GM23338 (cell line): ENCODE measurements around the gene XXYLT1. TPM values are rescaled to one million over a fixed set of nuclear protein-coding genes. Genes with fewer than 3 reads are reported as not detected.

Source experiments
- ATAC-seq: fragments of 200-7000 bp; cut with Tn5 transposase; 3 replicates; pipeline ENCODE4 v1.9.1; 2020
- DNase-seq: peaks from one replicate; pipeline ENCODE4 v3.0.0-alpha.2; 2015; ENCODE audit warnings: low spot score
- H2AFZ ChIP-seq: fragments of 200-600 bp; sonication (generic); 2 replicates; pipeline ENCODE4 v1.8.0; 2016; ENCODE audit warnings: antibody characterized with exemption, mild to moderate bottlenecking, moderate library complexity
- H3F3A ChIP-seq: fragments of 200-600 bp; sonication (generic); replicated peaks from 2 replicates; pipeline ENCODE4 v1.8.0; 2017; ENCODE audit warnings: antibody characterized with exemption, mixed run types, low read depth
- H3K27ac ChIP-seq: fragments of 200-600 bp; sonication (generic); 2 replicates; pipeline ENCODE4 v1.6.1; 2016; ENCODE audit warnings: low read depth
- H3K27me3 ChIP-seq: fragments of 200-600 bp; sonication (generic); 2 replicates; pipeline ENCODE4 v1.8.0; 2016; ENCODE audit warnings: mild to moderate bottlenecking, mixed run types, moderate library complexity; ENCODE audit not compliant: insufficient read depth
- H3K36me3 ChIP-seq: fragments of 200-600 bp; sonication (generic); 2 replicates; pipeline ENCODE4 v1.8.0; 2016; ENCODE audit warnings: mild to moderate bottlenecking; ENCODE audit not compliant: insufficient read depth
- H3K4me1 ChIP-seq: fragments of 200-600 bp; sonication (generic); 2 replicates; pipeline ENCODE4 v1.8.0; 2016; ENCODE audit warnings: mild to moderate bottlenecking, moderate library complexity; ENCODE audit not compliant: insufficient read depth
- H3K4me2 ChIP-seq: fragments of 200-600 bp; sonication (generic); 2 replicates; pipeline ENCODE4 v1.7.1; 2017; ENCODE audit warnings: mixed run types
- H3K4me3 ChIP-seq: fragments of 200-600 bp; sonication (generic); 2 replicates; pipeline ENCODE4 v1.6.1; 2016; ENCODE audit warnings: mixed run types
- H3K79me2 ChIP-seq: fragments of 200-600 bp; sonication (generic); replicated peaks from 2 replicates; pipeline ENCODE4 v1.8.0; 2017; ENCODE audit warnings: mild to moderate bottlenecking; ENCODE audit not compliant: insufficient read depth
- H3K9me2 ChIP-seq: fragments of 200-600 bp; sonication (generic); 2 replicates; pipeline ENCODE4 v1.8.0; 2017; ENCODE audit not compliant: insufficient read depth
- H4K20me1 ChIP-seq: fragments of 200-600 bp; sonication (generic); replicated peaks from 2 replicates; pipeline ENCODE4 v1.8.0; 2017; ENCODE audit warnings: mild to moderate bottlenecking; ENCODE audit not compliant: insufficient read depth
- H3K27ac Mint-ChIP-seq: 2 replicates; pipeline ENCODE4 v1.8.0; 2020; ENCODE audit warnings: inconsistent platforms, mild to moderate bottlenecking, moderate library complexity, mixed read lengths
- H3K27me3 Mint-ChIP-seq: 3 replicates; pipeline ENCODE4 v1.8.0; 2022; ENCODE audit warnings: low read depth, mild to moderate bottlenecking, moderate library complexity, mixed read lengths, inconsistent platforms; ENCODE audit not compliant: insufficient read depth, poor library complexity
- H3K36me3 Mint-ChIP-seq: 3 replicates; pipeline ENCODE4 v1.8.0; 2021; ENCODE audit warnings: low read depth, mild to moderate bottlenecking, inconsistent platforms, moderate library complexity, mixed read lengths
- H3K4me1 Mint-ChIP-seq: 3 replicates; pipeline ENCODE4 v1.8.0; 2020; ENCODE audit warnings: mild to moderate bottlenecking, inconsistent platforms, mixed read lengths
- H3K4me3 Mint-ChIP-seq: 3 replicates; pipeline ENCODE4 v1.8.0; 2021; ENCODE audit warnings: moderate library complexity, mild to moderate bottlenecking, inconsistent platforms, mixed read lengths
- H3K9me3 Mint-ChIP-seq: 3 replicates; pipeline ENCODE4 v1.8.0; 2020; ENCODE audit warnings: moderate library complexity, mild to moderate bottlenecking, inconsistent platforms, mixed read lengths
- CREB1 ChIP-seq: fragments of 250-450 bp; sonication (Bioruptor Pico); IDR thresholded peaks from 2 replicates; pipeline ENCODE4 v1.5.0; 2020; ENCODE audit warnings: low read depth, mild to moderate bottlenecking, moderate library complexity
- EZH2 ChIP-seq: fragments of 200-600 bp; sonication (generic); IDR thresholded peaks from one replicate; pipeline ENCODE4 v1.8.0; 2017; ENCODE audit warnings: antibody characterized with exemption, mild to moderate bottlenecking, low read depth; ENCODE audit not compliant: unreplicated experiment
- EZH2phosphoT487 ChIP-seq: fragments of 200-600 bp; sonication (generic); IDR thresholded peaks from one replicate; pipeline ENCODE4 v1.8.1; 2018; ENCODE audit warnings: antibody characterized with exemption; ENCODE audit not compliant: unreplicated experiment
- NANOG ChIP-seq: IDR thresholded peaks from 2 replicates; pipeline ENCODE4 v1.6.1; 2016; ENCODE audit warnings: antibody characterized with exemption, borderline replicate concordance
- polyA plus RNA-seq: library from polyadenylated mRNA; unstranded; fragments of >200 nt; fragmentation: Nextera tagmentation; extraction: Ambion mirVana; gene quantifications from 2 replicates; pipeline ENCODE4 v1.2.1, GENCODE V29; 2016
- total RNA-seq: library from RNA; depleted of rRNA; stranded (reverse); fragments of >200 nt; shearing (Covaris generic); gene quantifications from 2 replicates; pipeline ENCODE4 v1.2.3, GENCODE V29; 2014
- TF ChIP-seq, protein P1 (sequence below), 2 experiments: fragments of 200-600 bp in 1 of 2; sonication (generic) in 1 of 2; conservative IDR thresholded peaks; 2 replicates each; pipeline versions ENCODE4 v1.5.1 to v1.6.1; 2016 to 2017; ENCODE audit warnings: antibody characterized with exemption in 2 of 2, low read depth in 2 of 2, mild to moderate bottlenecking in 2 of 2, moderate library complexity in 1 of 2
- TF ChIP-seq, protein P2 (sequence below): IDR thresholded peaks from one replicate; pipeline ENCODE4 v1.6.1; 2018; ENCODE audit warnings: antibody characterized with exemption; ENCODE audit not compliant: unreplicated experiment
- TF ChIP-seq, protein P3 (sequence below): fragments of 250-450 bp; sonication (Bioruptor Pico); IDR thresholded peaks from 2 replicates; pipeline ENCODE4 v1.5.0; 2020; ENCODE audit warnings: mild to moderate bottlenecking, moderate library complexity
- TF ChIP-seq, protein P4 (sequence below): IDR thresholded peaks from 2 replicates; pipeline ENCODE4 v1.6.1; 2016; ENCODE audit warnings: antibody characterized with exemption

XXYLT1 gene
- total and polyA plus RNA-seq, 2 experiments from 2014 or later, result 13.5 to 34.8 TPM

DNA sequence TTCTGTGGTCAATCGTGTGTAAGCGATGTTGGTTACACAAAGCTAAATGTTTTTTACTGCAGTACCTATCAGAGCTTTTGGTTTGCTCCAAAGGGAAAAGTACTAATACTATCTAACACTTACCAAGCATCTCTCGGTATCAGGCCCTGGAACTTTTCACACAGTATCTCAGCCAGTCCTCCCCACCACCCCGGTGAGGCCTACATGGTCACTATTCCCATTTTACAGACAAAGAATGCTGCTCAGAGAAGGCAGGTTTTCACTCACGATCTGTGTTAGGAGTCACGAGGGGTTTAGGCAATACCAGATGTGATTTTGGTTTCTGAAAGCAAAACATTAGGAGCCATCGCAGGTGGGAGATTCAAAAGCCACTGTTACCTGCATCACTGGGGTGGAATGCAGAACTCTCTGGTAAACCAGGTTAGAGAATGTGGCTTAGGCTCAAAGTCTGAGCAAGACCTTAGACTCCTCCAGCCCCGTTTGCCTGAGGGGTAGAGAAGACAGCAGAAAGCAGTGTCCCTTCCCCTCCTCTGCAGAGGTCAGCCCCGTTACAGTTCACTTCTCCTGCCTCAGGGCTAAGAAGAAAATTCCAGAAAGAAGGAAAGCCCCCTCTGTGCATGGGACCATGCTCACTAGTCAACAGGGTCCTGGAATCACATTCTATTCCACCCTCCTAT is 57.2 kb downstream of the XXYLT1 start (continued):
- TF ChIP-seq CREB1, result no peak
- TF ChIP-seq, protein P1, sequence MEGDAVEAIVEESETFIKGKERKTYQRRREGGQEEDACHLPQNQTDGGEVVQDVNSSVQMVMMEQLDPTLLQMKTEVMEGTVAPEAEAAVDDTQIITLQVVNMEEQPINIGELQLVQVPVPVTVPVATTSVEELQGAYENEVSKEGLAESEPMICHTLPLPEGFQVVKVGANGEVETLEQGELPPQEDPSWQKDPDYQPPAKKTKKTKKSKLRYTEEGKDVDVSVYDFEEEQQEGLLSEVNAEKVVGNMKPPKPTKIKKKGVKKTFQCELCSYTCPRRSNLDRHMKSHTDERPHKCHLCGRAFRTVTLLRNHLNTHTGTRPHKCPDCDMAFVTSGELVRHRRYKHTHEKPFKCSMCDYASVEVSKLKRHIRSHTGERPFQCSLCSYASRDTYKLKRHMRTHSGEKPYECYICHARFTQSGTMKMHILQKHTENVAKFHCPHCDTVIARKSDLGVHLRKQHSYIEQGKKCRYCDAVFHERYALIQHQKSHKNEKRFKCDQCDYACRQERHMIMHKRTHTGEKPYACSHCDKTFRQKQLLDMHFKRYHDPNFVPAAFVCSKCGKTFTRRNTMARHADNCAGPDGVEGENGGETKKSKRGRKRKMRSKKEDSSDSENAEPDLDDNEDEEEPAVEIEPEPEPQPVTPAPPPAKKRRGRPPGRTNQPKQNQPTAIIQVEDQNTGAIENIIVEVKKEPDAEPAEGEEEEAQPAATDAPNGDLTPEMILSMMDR (conservative IDR thresholded peaks at IDR 0.05; ENCODE audit: low read depth in 2 of 2), result no peak
- no peak for TF ChIP-seq EZH2phosphoT487

DNA sequence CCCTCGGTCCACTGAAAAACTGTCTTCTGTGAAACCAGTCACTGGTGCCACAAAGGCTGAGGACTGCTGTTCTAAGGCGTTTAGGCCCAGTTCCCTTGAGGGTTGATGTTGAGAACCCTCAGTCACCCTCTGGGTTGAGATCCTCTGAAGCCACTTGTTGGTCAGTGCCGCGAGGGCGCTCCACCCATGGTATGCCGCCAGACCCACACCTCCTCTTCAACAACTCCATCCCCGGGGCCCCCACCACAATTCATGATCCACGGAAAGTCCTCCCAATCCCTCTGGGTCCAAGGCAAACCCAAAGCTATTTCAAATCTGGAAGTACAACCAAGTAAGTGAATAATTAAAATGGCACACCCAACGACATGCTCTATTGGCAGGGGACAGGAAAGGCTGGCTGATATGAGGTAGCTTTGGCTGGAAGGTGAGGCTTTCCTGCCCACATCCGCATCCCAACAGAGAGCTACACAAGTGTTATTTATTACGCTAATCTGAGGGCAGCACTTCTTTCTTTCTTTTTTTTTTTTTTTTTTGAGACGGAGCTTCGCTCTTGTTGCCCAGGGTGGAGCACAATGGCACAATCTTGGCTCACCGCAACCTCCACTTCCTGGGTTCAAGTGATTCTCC is 58.1 kb downstream of the XXYLT1 start:
- H2AFZ ChIP-seq, result no peak overlapping the region
- 0 out of 2 replicates have a peak, but pooled peaks cover 3% of the 10 kb centered on the region for H4K20me1 ChIP-seq
- Mint-ChIP-seq H3K36me3 (peaks cover 17% of the 10 kb centered on the region), H3K4me1 (peaks cover 47% of the 10 kb centered on the region), H3K27ac (no peak overlapping the region), H3K9me3 (peaks cover 4% of the 10 kb centered on the region; the same call in 1 of the 3 replicates), H3K4me3 (no peak overlapping the region), H3K27me3 (peaks cover 5% of the 10 kb centered on the region)
- ATAC-seq (no peak), DNase-seq (no peak)
- no peaks in the 10 kb centered on the region for H3K9me2 ChIP-seq
- H3K4me1 ChIP-seq, result peaks cover 19% of the 10 kb centered on the region
- no peak overlapping the region for H3K4me2 ChIP-seq
- H3K27me3 ChIP-seq, result no peaks in the 10 kb centered on the region
- H3K79me2 ChIP-seq, result peaks cover 58% of the 10 kb centered on the region
- H3K36me3 ChIP-seq, result no peaks in the 10 kb centered on the region
- no peaks in the 10 kb centered on the region for H3F3A ChIP-seq
- H3K4me3 ChIP-seq, result no peak overlapping the region
- H3K27ac ChIP-seq, result no peak overlapping the region
- TF ChIP-seq EZH2 (no peak), NANOG (no peak)
- TF ChIP-seq, protein P2, sequence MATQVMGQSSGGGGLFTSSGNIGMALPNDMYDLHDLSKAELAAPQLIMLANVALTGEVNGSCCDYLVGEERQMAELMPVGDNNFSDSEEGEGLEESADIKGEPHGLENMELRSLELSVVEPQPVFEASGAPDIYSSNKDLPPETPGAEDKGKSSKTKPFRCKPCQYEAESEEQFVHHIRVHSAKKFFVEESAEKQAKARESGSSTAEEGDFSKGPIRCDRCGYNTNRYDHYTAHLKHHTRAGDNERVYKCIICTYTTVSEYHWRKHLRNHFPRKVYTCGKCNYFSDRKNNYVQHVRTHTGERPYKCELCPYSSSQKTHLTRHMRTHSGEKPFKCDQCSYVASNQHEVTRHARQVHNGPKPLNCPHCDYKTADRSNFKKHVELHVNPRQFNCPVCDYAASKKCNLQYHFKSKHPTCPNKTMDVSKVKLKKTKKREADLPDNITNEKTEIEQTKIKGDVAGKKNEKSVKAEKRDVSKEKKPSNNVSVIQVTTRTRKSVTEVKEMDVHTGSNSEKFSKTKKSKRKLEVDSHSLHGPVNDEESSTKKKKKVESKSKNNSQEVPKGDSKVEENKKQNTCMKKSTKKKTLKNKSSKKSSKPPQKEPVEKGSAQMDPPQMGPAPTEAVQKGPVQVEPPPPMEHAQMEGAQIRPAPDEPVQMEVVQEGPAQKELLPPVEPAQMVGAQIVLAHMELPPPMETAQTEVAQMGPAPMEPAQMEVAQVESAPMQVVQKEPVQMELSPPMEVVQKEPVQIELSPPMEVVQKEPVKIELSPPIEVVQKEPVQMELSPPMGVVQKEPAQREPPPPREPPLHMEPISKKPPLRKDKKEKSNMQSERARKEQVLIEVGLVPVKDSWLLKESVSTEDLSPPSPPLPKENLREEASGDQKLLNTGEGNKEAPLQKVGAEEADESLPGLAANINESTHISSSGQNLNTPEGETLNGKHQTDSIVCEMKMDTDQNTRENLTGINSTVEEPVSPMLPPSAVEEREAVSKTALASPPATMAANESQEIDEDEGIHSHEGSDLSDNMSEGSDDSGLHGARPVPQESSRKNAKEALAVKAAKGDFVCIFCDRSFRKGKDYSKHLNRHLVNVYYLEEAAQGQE, result no peak
- TF ChIP-seq, protein P1 (conservative IDR thresholded peaks at IDR 0.05; ENCODE audit: low read depth in 2 of 2), result no peak
- TF ChIP-seq, protein P3, sequence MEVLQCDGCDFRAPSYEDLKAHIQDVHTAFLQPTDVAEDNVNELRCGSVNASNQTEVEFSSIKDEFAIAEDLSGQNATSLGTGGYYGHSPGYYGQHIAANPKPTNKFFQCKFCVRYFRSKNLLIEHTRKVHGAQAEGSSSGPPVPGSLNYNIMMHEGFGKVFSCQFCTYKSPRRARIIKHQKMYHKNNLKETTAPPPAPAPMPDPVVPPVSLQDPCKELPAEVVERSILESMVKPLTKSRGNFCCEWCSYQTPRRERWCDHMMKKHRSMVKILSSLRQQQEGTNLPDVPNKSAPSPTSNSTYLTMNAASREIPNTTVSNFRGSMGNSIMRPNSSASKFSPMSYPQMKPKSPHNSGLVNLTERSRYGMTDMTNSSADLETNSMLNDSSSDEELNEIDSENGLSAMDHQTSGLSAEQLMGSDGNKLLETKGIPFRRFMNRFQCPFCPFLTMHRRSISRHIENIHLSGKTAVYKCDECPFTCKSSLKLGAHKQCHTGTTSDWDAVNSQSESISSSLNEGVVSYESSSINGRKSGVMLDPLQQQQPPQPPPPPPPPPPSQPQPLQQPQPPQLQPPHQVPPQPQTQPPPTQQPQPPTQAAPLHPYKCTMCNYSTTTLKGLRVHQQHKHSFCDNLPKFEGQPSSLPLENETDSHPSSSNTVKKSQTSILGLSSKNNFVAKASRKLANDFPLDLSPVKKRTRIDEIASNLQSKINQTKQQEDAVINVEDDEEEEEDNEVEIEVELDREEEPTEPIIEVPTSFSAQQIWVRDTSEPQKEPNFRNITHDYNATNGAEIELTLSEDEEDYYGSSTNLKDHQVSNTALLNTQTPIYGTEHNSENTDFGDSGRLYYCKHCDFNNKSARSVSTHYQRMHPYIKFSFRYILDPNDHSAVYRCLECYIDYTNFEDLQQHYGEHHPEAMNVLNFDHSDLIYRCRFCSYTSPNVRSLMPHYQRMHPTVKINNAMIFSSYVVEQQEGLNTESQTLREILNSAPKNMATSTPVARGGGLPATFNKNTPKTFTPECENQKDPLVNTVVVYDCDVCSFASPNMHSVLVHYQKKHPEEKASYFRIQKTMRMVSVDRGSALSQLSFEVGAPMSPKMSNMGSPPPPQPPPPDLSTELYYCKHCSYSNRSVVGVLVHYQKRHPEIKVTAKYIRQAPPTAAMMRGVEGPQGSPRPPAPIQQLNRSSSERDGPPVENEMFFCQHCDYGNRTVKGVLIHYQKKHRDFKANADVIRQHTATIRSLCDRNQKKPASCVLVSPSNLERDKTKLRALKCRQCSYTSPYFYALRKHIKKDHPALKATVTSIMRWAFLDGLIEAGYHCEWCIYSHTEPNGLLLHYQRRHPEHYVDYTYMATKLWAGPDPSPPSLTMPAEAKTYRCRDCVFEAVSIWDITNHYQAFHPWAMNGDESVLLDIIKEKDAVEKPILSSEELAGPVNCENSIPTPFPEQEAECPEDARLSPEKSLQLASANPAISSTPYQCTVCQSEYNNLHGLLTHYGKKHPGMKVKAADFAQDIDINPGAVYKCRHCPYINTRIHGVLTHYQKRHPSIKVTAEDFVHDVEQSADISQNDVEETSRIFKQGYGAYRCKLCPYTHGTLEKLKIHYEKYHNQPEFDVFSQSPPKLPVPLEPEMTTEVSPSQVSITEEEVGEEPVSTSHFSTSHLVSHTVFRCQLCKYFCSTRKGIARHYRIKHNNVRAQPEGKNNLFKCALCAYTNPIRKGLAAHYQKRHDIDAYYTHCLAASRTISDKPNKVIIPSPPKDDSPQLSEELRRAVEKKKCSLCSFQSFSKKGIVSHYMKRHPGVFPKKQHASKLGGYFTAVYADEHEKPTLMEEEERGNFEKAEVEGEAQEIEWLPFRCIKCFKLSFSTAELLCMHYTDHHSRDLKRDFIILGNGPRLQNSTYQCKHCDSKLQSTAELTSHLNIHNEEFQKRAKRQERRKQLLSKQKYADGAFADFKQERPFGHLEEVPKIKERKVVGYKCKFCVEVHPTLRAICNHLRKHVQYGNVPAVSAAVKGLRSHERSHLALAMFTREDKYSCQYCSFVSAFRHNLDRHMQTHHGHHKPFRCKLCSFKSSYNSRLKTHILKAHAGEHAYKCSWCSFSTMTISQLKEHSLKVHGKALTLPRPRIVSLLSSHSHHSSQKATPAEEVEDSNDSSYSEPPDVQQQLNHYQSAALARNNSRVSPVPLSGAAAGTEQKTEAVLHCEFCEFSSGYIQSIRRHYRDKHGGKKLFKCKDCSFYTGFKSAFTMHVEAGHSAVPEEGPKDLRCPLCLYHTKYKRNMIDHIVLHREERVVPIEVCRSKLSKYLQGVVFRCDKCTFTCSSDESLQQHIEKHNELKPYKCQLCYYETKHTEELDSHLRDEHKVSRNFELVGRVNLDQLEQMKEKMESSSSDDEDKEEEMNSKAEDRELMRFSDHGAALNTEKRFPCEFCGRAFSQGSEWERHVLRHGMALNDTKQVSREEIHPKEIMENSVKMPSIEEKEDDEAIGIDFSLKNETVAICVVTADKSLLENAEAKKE (CRISPR knock-in tag), result no peak
- TF ChIP-seq, protein P4, sequence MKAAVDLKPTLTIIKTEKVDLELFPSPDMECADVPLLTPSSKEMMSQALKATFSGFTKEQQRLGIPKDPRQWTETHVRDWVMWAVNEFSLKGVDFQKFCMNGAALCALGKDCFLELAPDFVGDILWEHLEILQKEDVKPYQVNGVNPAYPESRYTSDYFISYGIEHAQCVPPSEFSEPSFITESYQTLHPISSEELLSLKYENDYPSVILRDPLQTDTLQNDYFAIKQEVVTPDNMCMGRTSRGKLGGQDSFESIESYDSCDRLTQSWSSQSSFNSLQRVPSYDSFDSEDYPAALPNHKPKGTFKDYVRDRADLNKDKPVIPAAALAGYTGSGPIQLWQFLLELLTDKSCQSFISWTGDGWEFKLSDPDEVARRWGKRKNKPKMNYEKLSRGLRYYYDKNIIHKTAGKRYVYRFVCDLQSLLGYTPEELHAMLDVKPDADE, result no peak
